Activated naive CD8-positive, alpha-beta T cell treated with anti-CD3 and anti-CD28 coated beads for 36 hours (primary cell): ENCODE data around the gene RBBP5. TPM values are rescaled to one million over a fixed set of nuclear protein-coding genes. Genes with fewer than 3 reads are reported as not detected.

Source experiments
- DNase-seq: peaks from one replicate; pipeline ENCODE4 v3.0.0; 2021
- H3K27ac Mint-ChIP-seq: one replicate; pipeline ENCODE4 v1.8.0; 2022; ENCODE audit warnings: mild to moderate bottlenecking, moderate library complexity, mixed read lengths
- H3K27me3 Mint-ChIP-seq: one replicate; pipeline ENCODE4 v1.8.0; 2022; ENCODE audit warnings: mild to moderate bottlenecking, mixed read lengths
- H3K36me3 Mint-ChIP-seq: one replicate; pipeline ENCODE4 v1.8.0; 2021; ENCODE audit warnings: mild to moderate bottlenecking, mixed read lengths
- H3K4me1 Mint-ChIP-seq: one replicate; pipeline ENCODE4 v1.8.0; 2021; ENCODE audit warnings: mixed read lengths
- H3K4me3 Mint-ChIP-seq: one replicate; pipeline ENCODE4 v1.8.0; 2022; ENCODE audit warnings: mild to moderate bottlenecking, moderate library complexity, mixed read lengths
- H3K9me3 Mint-ChIP-seq: one replicate; pipeline ENCODE4 v1.8.0; 2022; ENCODE audit warnings: mixed read lengths
- total RNA-seq, 2 experiments: library from RNA; stranded (reverse); gene quantifications; one replicate each; pipeline ENCODE4 v1.2.3, GENCODE V29; 2021

Gene RBBP5
- total RNA-seq, 2 experiments from 2014 or later, result 22.7 to 26.9 TPM

DNA sequence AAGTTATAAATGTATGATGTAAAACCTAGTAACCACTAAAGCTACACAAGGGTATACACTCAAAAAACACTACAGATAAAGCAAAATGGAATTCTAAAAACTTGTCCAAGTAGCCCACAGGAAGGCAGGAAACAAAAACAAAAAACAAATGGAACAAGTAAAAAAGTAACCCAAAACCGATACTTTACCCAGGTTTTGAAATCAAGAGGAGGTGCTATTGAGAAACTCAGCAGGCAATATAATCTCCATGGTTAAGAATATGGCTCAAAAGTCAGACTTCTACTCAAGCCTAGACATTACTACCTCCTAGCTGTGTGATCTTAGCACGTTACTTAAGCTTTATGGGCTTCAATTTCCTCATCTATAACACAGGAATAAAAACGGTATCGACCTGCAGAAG, 13.3 kb downstream of the RBBP5 start:
- DNase-seq, result no peak
- Mint-ChIP-seq H3K27ac (no peak overlapping the region), H3K9me3 (no peaks in the 10 kb centered on the region), H3K27me3 (no peaks in the 10 kb centered on the region), H3K4me1 (peaks cover 11% of the 10 kb centered on the region), H3K36me3 (peaks cover 33% of the 10 kb centered on the region), H3K4me3 (no peak overlapping the region)

DNA sequence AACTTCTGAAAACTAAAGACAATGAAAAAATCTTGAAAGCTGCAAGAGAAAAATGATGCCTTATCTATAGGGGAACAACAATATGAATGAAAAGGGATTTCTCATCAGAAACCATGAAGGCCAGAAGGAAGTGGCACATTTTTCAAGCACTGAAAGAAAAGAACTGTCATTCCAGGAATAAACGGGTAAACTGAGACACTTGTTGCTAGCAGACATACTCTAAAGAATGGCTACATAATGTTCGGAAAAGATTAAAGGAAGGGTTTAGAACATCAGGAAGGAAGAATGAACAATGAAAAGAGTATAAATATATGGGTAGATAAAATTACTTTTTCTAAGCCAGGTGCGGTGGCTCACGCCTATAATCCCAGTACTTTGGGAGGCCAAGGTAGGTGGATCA, 14.5 kb downstream of the RBBP5 start:
- H3K27me3 Mint-ChIP-seq, result no peaks in the 10 kb centered on the region
- no peak overlapping the region for H3K4me3 Mint-ChIP-seq
- H3K27ac Mint-ChIP-seq, result no peak overlapping the region
- no peaks in the 10 kb centered on the region for H3K9me3 Mint-ChIP-seq
- peaks cover 11% of the 10 kb centered on the region for H3K4me1 Mint-ChIP-seq
- H3K36me3 Mint-ChIP-seq, result peaks cover 35% of the 10 kb centered on the region
- DNase-seq, result no peak

DNA sequence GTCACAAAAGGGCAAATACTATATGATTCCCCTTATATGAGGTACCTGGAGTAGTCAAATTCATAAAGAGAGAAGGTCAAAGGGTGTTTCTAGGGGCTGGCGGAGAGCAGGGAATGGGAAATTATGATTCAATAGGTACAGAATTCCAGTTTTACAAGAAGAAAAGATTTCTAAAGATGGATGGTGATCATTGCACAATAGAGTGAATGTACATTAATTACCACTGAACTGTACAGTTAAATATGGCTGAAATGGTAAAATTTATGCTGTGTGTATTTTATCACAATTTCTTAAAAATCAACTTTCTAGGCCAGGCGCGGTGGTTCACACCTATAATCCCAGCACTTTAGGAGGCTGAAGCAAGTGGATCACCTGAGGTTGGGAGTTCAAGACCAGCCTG, 19.4 kb downstream of the RBBP5 start:
- Mint-ChIP-seq H3K27me3 (no peaks in the 10 kb centered on the region), H3K27ac (no peak overlapping the region), H3K4me3 (no peak overlapping the region)

DNA sequence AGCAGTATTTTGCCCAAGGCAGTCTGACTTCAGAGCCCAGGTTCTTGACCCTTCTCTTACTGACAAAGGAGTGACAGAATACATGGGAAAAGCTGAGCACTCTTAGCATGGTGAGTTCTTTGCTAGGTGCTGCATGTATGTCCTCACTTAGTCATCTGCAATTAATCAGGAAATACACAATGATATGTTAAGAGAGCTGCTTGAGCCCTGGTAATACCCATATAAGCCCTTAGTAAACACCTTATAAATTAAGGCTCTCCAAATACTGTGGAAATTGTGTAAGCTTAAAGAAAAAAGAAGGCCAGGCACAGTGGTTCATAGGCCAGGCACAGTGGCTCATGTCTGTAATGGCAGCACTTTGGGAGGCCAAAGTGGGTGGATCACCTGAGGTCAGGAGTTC, 23.5 kb downstream of the RBBP5 start:
- Mint-ChIP-seq H3K27ac (no peak overlapping the region), H3K27me3 (no peaks in the 10 kb centered on the region), H3K36me3 (peaks cover 19% of the 10 kb centered on the region), H3K4me3 (no peak overlapping the region), H3K4me1 (peaks cover 1% of the 10 kb centered on the region), H3K9me3 (no peaks in the 10 kb centered on the region)
- DNase-seq, result no peak

More for the DNA sequence above, 19.4 kb downstream of the RBBP5 start:
- no peak for DNase-seq
- Mint-ChIP-seq H3K9me3 (no peaks in the 10 kb centered on the region), H3K4me1 (peaks cover 6% of the 10 kb centered on the region), H3K36me3 (peaks cover 38% of the 10 kb centered on the region)

DNA sequence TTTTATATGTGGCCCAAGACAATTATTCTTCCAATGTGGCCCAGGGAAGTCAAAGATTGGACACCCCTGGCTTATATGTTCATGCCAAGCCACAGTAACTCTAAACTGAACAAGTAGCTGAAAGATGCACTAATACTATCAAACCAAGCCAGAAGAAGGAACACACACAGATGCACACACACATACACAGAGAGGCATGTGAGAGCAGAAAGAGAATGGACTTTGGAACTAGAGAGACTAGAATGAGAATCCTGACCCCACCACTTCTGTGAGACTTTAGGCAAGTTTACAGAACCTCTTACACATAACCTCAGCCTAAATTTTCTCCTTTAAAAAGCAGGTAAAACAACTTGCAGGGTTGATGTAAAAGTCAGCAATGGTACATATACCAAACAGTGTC, 26.4 kb downstream of the RBBP5 start:
- peaks cover 12% of the 10 kb centered on the region for H3K36me3 Mint-ChIP-seq
- no peaks in the 10 kb centered on the region for H3K27me3 Mint-ChIP-seq
- H3K4me3 Mint-ChIP-seq, result no peak overlapping the region
- H3K27ac Mint-ChIP-seq, result no peak overlapping the region
- DNase-seq, result no peak
- H3K4me1 Mint-ChIP-seq, result peaks cover 1% of the 10 kb centered on the region
- no peaks in the 10 kb centered on the region for H3K9me3 Mint-ChIP-seq

DNA sequence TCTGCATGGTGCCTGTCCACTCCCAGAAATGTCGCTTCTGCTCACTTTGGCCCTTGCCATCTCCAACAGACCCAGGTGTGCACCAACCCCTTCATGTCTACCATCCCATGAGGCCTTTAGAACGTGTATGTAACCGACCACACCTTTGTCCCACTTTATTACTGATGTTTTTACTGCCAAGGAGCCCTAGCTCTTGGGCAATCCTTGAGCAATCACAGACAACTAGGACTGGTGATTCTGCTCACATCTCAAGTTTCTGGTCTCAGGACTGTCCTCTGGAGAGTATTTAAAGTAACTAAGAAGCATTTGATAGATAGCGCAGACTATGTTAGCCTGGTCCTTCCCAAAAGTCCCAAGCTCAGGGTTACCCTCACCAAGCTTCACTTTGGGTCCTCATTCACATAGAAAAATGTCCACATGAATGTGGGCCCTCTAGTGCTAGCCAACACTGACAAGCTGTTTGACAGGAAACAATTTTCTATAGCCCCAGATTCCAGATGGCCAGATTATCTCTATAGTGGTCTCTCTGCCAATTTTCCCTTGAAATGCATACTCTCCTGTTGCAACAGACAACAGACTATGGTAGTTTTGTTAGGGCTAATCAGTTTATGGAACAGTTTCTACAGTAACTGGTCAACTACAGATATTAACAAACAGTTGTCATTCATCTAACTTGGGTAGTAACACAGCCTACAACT, 30.6 kb downstream of the RBBP5 start:
- H3K27me3 Mint-ChIP-seq, result no peaks in the 10 kb centered on the region
- no peaks in the 10 kb centered on the region for H3K4me1 Mint-ChIP-seq
- H3K36me3 Mint-ChIP-seq, result peaks cover 11% of the 10 kb centered on the region
- no peak overlapping the region for H3K27ac Mint-ChIP-seq
- DNase-seq, result no peak
- no peak overlapping the region for H3K4me3 Mint-ChIP-seq
- no peaks in the 10 kb centered on the region for H3K9me3 Mint-ChIP-seq

DNA sequence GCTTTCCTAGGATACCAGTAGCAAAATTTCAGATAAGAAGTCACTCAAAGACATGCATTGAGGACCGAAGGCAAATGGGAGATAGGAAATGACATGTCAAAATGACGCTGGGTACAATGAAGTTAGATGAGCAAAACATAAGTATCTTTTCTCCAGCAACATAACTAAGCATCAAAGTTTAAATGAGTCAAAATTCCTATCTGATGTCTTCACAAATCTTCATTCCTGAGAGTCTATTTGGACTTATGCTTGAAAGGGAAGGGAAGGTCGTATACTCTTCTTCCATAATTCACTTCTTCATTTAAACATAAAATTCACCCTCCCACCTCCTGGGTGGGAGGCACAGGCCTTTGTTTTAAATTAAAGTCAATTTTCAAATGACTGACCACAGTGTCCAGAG, 33.4 kb downstream of the RBBP5 start:
- Mint-ChIP-seq H3K27me3 (no peaks in the 10 kb centered on the region), H3K27ac (no peak overlapping the region), H3K4me3 (no peak overlapping the region), H3K36me3 (peaks cover 15% of the 10 kb centered on the region), H3K4me1 (no peaks in the 10 kb centered on the region), H3K9me3 (no peaks in the 10 kb centered on the region)
- DNase-seq, result no peak

DNA sequence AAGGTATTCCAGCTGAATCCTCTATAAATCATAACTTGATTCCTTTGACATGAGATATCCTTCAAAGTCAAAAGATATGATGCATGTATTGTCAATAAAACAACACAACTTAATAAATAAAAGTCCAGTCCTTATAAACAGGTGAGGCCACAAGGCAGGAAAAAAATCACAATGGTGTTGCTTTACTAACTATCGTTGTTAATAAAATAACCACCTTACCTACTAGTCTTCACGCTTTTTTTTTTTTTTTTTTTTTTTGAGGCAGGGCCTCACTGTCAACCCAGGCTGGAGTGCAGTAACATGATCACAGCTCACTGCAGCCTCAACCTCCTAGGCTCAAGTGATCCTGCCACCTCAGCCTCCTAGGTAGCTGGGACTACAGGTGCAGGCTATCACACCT, 37.4 kb downstream of the RBBP5 start, which contains the start of gene TMEM81:
Gene TMEM81 (minus strand): TSS at position 101 of the 400 bp plus-strand sequence. CDS start 140 bp downstream, outside the sequence.
- Mint-ChIP-seq H3K4me3 (no peak within 1 kb of the TSS), H3K36me3 (peaks cover 18% of the 10 kb centered on the region), H3K27me3 (no peaks in the 10 kb centered on the region), H3K9me3 (no peaks in the 10 kb centered on the region), H3K27ac (no peak within 1 kb of the TSS), H3K4me1 (no peaks in the 10 kb centered on the region)
- no peak for DNase-seq

DNA sequence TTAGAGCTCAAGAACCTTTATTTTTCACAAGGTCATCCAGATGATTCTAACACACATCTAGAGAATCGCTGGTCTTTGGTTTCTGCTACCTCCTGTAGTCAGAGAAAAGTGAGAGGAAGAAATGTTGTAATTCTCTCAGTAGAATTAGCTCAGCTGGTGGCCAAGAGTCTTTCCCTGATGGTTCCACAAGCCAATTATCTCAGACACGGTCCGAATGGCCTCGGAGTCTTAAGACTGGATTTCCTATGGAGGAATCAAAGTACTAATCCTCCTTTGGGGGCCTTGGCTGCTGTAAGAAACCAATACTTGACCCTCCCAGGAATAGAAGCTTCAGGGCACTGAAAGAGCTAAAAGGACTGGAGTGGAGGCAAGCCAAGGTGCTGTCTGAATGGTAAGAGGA, 39.3 kb downstream of the RBBP5 start:
- Mint-ChIP-seq H3K27ac (no peak overlapping the region), H3K27me3 (no peaks in the 10 kb centered on the region), H3K4me1 (no peaks in the 10 kb centered on the region), H3K36me3 (peaks cover 13% of the 10 kb centered on the region), H3K9me3 (no peaks in the 10 kb centered on the region), H3K4me3 (no peak overlapping the region)
- DNase-seq, result no peak

DNA sequence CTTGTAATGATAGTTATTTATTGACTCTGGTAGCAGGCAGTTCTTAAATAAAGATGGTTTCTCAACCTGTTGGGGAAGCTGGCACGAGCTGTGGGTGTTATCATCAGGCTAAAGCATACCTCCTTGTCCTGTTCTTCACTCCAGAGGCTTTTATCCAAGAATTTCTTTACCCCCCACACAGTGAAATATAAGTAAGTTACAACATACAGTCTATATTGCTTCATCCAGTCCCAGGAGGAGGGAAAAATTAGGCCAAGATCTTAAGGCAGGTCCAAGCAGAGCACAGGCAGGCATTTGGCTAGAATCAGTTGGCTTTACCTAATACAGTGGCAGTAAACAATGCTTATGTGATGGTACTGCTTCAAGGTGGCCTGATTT, 43.9 kb downstream of the RBBP5 start:
- Mint-ChIP-seq H3K4me3 (no peak overlapping the region), H3K36me3 (peaks cover 1% of the 10 kb centered on the region), H3K27ac (no peak overlapping the region), H3K4me1 (no peaks in the 10 kb centered on the region), H3K9me3 (no peaks in the 10 kb centered on the region), H3K27me3 (no peaks in the 10 kb centered on the region)
- DNase-seq, result no peak

DNA sequence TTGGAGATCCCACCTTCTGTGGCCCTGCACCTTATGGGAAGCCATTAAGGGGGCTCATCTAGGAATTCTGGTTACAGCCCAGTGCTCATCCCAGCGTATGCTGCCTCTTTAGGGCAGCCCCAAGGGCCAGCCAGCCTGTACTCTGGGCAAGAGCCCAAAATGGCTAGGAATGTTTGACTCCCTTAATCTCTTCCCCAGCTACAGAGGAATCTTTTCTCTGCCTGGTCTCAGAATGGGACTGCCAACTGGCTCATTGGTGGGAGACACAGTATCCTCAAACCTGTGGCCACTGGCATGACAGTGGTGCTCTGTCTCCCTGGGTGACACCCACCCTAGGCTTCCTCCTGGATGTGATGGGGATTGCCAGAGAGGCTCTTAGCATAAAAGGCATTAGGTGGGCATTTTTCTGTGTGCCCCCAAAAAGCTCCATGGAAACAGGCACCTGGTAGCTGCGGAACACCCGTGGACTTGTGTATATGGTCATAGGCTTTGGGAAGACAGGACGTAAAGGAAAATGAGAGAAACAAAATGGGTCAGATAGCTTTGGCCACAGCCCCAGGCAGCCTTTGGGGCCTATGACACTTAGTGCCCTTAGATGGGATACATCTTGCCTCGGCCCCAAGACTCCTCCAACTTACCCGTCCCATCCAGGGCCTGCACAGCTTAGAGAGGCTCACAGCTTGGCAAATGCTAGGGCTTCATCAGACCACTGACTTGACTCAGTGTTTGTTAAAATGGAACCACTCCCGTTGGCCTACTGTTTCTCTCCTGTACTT, 44.4 kb downstream of the RBBP5 start:
- H3K27ac Mint-ChIP-seq, result no peak overlapping the region
- no peaks in the 10 kb centered on the region for H3K4me1 Mint-ChIP-seq
- no peaks in the 10 kb centered on the region for H3K9me3 Mint-ChIP-seq
- no peaks in the 10 kb centered on the region for H3K27me3 Mint-ChIP-seq
- no peak for DNase-seq
- H3K4me3 Mint-ChIP-seq, result no peak overlapping the region
- no peaks in the 10 kb centered on the region for H3K36me3 Mint-ChIP-seq

DNA sequence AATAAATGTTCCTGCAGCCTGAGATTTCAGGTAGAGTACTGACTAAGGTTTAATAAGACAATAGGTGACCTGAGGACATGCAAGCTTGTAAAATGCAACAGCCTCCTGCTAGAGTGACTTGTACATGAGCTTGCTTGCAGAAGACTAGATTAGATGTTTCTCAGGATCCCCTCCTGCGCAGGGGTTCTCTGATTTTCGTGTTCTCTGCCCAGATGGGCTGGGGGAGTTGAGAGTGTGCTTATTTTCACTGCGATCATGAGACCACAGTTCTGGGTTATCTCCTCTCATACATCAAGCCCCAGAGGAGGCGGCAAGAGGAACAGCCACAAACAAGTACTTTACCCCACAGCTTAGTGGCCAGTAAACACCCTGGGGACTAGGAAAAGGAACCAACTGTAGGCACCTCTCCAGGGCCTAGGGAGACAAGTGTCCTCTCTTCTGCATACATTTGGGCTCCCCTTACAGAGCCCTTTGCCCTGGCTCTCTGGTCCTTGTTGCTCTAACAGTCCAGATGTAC, 45.5 kb downstream of the RBBP5 start:
- Mint-ChIP-seq H3K27me3 (no peaks in the 10 kb centered on the region), H3K27ac (no peak overlapping the region), H3K4me3 (no peak overlapping the region), H3K4me1 (no peaks in the 10 kb centered on the region), H3K36me3 (no peaks in the 10 kb centered on the region), H3K9me3 (no peaks in the 10 kb centered on the region)
- DNase-seq, result no peak

DNA sequence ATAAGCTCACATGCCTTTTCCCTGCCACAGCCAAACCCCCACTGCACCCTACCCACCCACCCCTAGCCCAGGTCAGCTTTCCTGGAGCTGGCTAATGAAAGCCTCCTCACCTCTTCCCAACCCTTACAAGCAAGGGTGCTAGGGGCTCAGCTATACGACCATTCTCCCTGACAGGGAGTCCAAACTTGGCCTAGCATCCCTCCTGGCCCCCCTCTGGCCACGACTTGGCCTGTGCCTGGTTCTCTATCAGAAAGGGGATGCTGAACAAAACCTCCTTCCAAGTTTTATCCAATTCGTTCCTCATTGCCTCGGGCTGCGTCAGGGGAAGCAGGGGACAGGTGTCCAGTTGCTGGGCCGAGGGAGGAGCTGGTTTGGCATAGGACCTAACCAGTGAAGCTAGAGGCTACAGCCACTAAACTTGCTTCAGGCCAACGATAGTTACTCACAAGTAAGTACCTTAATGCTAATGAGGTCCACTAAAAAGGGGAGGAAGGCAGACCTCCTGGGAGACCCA, 46.1 kb downstream of the RBBP5 start:
- Mint-ChIP-seq H3K27ac (no peak overlapping the region), H3K36me3 (no peaks in the 10 kb centered on the region)

DNA sequence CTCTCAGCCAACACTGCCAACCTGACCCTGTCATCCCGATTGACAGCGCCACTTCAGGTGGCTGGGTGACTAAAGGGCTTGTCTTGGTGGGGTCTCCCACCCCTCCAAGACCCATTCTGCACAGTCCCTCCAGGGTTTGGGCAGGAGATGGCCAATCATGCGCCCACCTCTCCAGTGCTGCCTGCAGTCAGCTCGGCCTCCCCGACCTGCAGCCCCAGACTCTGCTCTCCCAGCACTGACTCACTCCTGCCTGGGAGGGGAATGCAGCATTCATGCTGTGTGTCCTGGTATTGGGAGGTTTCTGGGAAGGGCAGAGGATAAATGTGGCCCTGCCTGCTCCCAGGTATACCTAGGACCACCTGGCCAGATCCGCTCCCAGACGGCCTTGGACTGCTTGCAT, 47.3 kb downstream of the RBBP5 start:
- Mint-ChIP-seq H3K9me3 (no peaks in the 10 kb centered on the region), H3K4me1 (no peaks in the 10 kb centered on the region), H3K36me3 (no peaks in the 10 kb centered on the region), H3K27me3 (no peaks in the 10 kb centered on the region), H3K27ac (no peak overlapping the region), H3K4me3 (no peak overlapping the region)
- DNase-seq, result no peak

More for the DNA sequence above, 46.1 kb downstream of the RBBP5 start:
- H3K4me1 Mint-ChIP-seq, result no peaks in the 10 kb centered on the region
- H3K4me3 Mint-ChIP-seq, result no peak overlapping the region
- no peaks in the 10 kb centered on the region for H3K27me3 Mint-ChIP-seq
- no peaks in the 10 kb centered on the region for H3K9me3 Mint-ChIP-seq
- no peak for DNase-seq

DNA sequence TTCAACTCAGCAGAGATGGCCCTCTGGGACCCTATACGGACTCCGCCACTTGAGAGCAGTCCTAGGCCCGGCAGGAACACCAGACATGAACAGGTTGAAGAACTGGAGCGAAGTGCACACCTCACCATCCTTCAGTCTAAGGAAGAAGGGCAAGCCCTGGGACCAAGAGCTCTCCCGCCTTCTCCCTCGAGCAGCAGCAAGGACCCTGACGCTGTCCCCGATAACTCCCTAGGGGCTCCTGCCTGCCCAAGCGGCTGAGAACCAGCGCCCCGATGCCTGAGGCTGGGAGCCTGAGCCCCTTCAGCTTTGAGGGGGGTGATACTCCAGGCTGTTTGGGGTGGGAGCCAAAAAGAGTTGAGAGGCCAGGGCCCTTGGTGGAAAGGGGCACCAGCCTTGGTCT, 47.7 kb downstream of the RBBP5 start:
- DNase-seq, result no peak
- no peaks in the 10 kb centered on the region for H3K36me3 Mint-ChIP-seq
- H3K27ac Mint-ChIP-seq, result no peak overlapping the region
- no peak overlapping the region for H3K4me3 Mint-ChIP-seq
- no peaks in the 10 kb centered on the region for H3K9me3 Mint-ChIP-seq
- no peaks in the 10 kb centered on the region for H3K27me3 Mint-ChIP-seq
- no peaks in the 10 kb centered on the region for H3K4me1 Mint-ChIP-seq
